Esophagus squamous epithelium (tissue), 5 donors: ENCODE data around the gene MIOS. TPM values are rescaled to one million over a fixed set of nuclear protein-coding genes. Genes with fewer than 3 reads are reported as not detected.
A peak's percentile ranks its signal among the peaks of the same experiment; 100 is the strongest.

Experiments used
- DNase-seq: peaks from one replicate; lab custom pipeline; 2025; lab: John Stamatoyannopoulos, UW
- H3K27ac ChIP-seq, 4 donors: fragments of 200-600 bp; sonication (generic); one replicate each; pipeline ENCODE4 v1.5.1; 2016 to 2019; ENCODE audit warnings: mild to moderate bottlenecking in 1 of 4
- H3K27me3 ChIP-seq, 4 donors: fragments of 200-600 bp; sonication (generic); 1 replicate in 3 of 4; 2 replicates in 1 of 4; pipeline versions ENCODE4 v1.5.1 to v1.6.0; 2017 to 2021; ENCODE audit warnings: antibody characterized with exemption in 1 of 4
- H3K36me3 ChIP-seq, 3 donors: fragments of 200-600 bp; sonication (generic); one replicate each; pipeline ENCODE4 v1.5.1; 2016 to 2019
- H3K4me1 ChIP-seq, 3 donors: fragments of 200-600 bp; sonication (generic); one replicate each; pipeline ENCODE4 v1.5.1; 2017 to 2019
- H3K4me3 ChIP-seq, 4 donors: fragments of 200-600 bp; sonication (generic); 1 replicate in 3 of 4; 2 replicates in 1 of 4; pipeline ENCODE4 v1.5.1; 2016 to 2019; ENCODE audit warnings: mild to moderate bottlenecking in 2 of 4, moderate library complexity in 1 of 4
- H3K9me3 ChIP-seq, 3 donors: fragments of 200-600 bp; sonication (generic); one replicate each; pipeline ENCODE4 v1.5.1; 2016 to 2019
- POLR2A ChIP-seq, 4 donors: fragments of 450-650 bp; IDR thresholded peaks; one replicate each; pipeline ENCODE4 v1.6.1; 2017; ENCODE audit warnings: antibody characterized with exemption in 4 of 4, mild to moderate bottlenecking in 4 of 4, moderate library complexity in 3 of 4
- WGBS, 2 donors: methylation state at CpG; one replicate each; pipeline ENCODE4 v1.1.5; 2018; 5-methylcytosine and 5-hydroxymethylcytosine counted together
- intact Hi-C: fragments of 100-400 bp; cut with DNase I; formaldehyde crosslinking; loops from one replicate; pipeline ENCODE4 v1.15.0; 2022
- total RNA-seq, 4 donors: library from RNA; depleted of rRNA; stranded (reverse); fragments of >200 nt; gene quantifications; one replicate each; pipeline ENCODE4 v1.1.0, GENCODE V29; 2016
- TF ChIP-seq, protein P1 (sequence below), 6 experiments: fragments of 450-650 bp in 4 of 6; fragments of 200-600 bp in 2 of 6; sonication (generic) in 2 of 6; IDR thresholded peaks; one replicate each; pipeline ENCODE4 v1.5.1; 2016 to 2019; ENCODE audit warnings: antibody characterized with exemption in 6 of 6, mild to moderate bottlenecking in 4 of 6, moderate library complexity in 4 of 6
- donor health status: DM: yes; HTN: yes; CAD: no.

The MIOS gene
- total RNA-seq, 4 donors from 2014 or later, result 36.5 to 62.9 (median 53.7) TPM

- Histone ChIP-seq H3K4me3 (no peak overlapping the region), H3K9me3 (peaks cover 0 to 7% (median 0%) of the 10 kb centered on the region in 3 donors), H3K36me3 (no peaks in the 10 kb centered on the region), H3K27me3 (no peaks in the 10 kb centered on the region), H3K27ac (peak overlapping the region in 3 of 4 donors; percentile 19 to 98 (median 75)), H3K4me1 (peaks cover 11 to 51% (median 15%) of the 10 kb centered on the region in 3 donors)
- whole genome bisulfite sequencing, 2 donors, result 57 to 74% methylated on average over 3 of the region's 3 CpGs
- intact Hi-C loops, result no loop called here
- no peak for DNase-seq
- TF ChIP-seq, protein P1, sequence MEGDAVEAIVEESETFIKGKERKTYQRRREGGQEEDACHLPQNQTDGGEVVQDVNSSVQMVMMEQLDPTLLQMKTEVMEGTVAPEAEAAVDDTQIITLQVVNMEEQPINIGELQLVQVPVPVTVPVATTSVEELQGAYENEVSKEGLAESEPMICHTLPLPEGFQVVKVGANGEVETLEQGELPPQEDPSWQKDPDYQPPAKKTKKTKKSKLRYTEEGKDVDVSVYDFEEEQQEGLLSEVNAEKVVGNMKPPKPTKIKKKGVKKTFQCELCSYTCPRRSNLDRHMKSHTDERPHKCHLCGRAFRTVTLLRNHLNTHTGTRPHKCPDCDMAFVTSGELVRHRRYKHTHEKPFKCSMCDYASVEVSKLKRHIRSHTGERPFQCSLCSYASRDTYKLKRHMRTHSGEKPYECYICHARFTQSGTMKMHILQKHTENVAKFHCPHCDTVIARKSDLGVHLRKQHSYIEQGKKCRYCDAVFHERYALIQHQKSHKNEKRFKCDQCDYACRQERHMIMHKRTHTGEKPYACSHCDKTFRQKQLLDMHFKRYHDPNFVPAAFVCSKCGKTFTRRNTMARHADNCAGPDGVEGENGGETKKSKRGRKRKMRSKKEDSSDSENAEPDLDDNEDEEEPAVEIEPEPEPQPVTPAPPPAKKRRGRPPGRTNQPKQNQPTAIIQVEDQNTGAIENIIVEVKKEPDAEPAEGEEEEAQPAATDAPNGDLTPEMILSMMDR (IDR thresholded peaks at IDR 0.05), result no peak
- TF ChIP-seq POLR2A (IDR thresholded peaks at IDR 0.05), result no peak
Observed at GRCh38 chr7:7562736-7563135, 3.9 kb upstream of the MIOS start.

- TF ChIP-seq POLR2A (IDR thresholded peaks at IDR 0.05), result no peak
- TF ChIP-seq, protein P1 (IDR thresholded peaks at IDR 0.05), result no peak
Observed at GRCh38 chr7:7563269-7563668, 3.4 kb upstream of the MIOS start.

DNA sequence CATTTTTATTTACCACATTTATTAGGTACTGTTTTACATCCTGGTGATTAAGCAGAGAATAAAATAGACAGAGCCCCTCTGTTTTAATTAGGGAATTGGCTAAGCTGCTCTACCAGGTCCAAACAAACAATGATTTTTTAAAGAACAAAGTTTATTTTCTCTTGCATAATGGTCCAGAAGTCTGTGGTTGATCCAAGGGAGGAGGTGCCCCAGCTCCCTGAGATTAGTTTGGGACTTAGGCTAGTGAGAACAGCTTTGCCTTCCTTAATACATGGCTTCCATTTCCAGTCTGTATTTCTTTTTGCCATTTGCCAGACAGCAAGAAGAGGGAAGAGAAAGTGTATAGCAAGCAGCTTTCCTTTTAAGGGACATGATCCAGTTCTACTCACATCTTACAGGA is 2.9 kb upstream of the MIOS start:
- TF ChIP-seq, protein P1 (IDR thresholded peaks at IDR 0.05), result no peak
- intact Hi-C loops, result no loop called here
- DNase-seq, result no peak
- Histone ChIP-seq H3K27me3 (no peaks in the 10 kb centered on the region), H3K9me3 (peaks cover 0 to 7% (median 0%) of the 10 kb centered on the region in 3 donors), H3K36me3 (no peaks in the 10 kb centered on the region), H3K4me1 (peaks cover 19 to 62% (median 22%) of the 10 kb centered on the region in 3 donors), H3K4me3 (no peak overlapping the region), H3K27ac (peak overlapping the region in 2 of 4 donors; percentile 75 to 98)

More at GRCh38 chr7:7563269-7563668, 3.4 kb upstream of the MIOS start:
- intact Hi-C loops, result no loop called here
- Histone ChIP-seq H3K9me3 (peaks cover 0 to 7% (median 0%) of the 10 kb centered on the region in 3 donors), H3K4me3 (no peak overlapping the region), H3K27ac (peak overlapping the region in 2 of 4 donors; percentile 75 to 98), H3K36me3 (no peaks in the 10 kb centered on the region), H3K27me3 (no peaks in the 10 kb centered on the region), H3K4me1 (peaks cover 16 to 56% (median 20%) of the 10 kb centered on the region in 3 donors)
- 55 to 67% methylated on average over 5 of the region's 5 CpGs for WGBS, 2 donors
- no peak for DNase-seq

DNA sequence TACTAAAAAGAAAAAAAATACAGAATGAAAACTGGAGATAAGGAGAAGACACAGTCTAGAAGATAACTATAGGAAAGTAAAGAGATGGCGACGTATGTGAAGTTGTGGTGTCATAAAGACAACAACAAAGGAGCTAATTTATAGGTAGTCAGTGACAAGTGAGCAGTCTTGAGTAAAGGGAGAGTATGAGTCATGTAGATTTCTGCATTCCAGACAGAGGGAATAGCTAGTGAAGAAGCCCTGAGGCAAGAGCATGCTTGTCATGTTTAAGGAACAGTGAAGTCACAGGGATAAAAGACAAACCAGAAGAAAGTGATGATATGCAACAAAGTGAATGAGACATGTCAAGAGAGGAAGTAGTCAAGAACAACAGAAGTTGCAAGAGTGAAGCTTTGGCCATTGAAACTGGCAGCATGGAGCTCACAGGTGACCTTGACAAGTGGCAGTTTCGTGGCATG is 2.3 kb upstream of the MIOS start:
- Histone ChIP-seq H3K27me3 (no peaks in the 10 kb centered on the region), H3K9me3 (peaks cover 0 to 7% (median 0%) of the 10 kb centered on the region in 3 donors), H3K27ac (peak overlapping the region in 2 of 4 donors; percentile 90 to 98), H3K4me3 (no peak overlapping the region), H3K36me3 (no peaks in the 10 kb centered on the region), H3K4me1 (peaks cover 22 to 67% (median 24%) of the 10 kb centered on the region in 3 donors)
- 55 to 70% methylated on average over 3 of the region's 3 CpGs for WGBS, 2 donors
- no peak for DNase-seq
- TF ChIP-seq POLR2A (IDR thresholded peaks at IDR 0.05), result no peak
- TF ChIP-seq, protein P1 (IDR thresholded peaks at IDR 0.05), result no peak
- intact Hi-C loops, result no loop called here

DNA sequence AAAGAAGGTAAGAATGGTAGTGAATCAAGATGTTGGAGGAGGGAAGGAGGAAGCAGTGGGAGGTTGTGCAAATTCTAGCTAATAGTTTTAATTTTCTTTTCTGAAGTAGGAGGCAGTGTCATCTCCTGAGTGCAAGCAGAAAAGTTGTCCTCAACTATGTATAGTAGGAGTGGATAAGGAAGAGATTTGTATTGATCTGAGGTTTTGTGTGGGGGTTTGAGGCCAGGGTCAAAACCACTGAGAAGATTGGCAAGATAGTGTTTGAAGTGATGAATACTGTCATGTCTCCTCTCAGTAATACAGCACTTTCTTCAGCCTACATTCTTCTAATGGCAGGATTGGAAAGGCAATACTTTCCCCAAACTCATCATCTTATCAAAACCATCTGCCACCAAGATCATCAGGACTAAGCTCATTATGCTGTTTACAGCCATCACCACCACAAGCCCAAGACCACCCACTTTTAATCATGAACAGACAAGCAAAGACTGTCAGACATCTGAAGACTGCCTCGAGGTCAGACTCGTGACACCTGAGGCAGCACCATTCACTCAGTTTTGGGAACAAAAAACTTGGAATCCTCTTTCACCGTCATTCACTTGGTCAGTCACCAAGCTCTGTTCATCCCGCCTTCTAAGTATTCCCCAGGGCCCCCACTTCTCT is 1.5 kb upstream of the MIOS start:
- Histone ChIP-seq H3K4me1 (peaks cover 26 to 75% (median 27%) of the 10 kb centered on the region in 3 donors), H3K9me3 (no peaks in the 10 kb centered on the region), H3K4me3 (no peak overlapping the region), H3K27me3 (no peaks in the 10 kb centered on the region), H3K36me3 (no peaks in the 10 kb centered on the region), H3K27ac (peak overlapping the region; percentile 90 to 98 (median 98))
- WGBS, 2 donors, result 94% methylated on average over 4 of the region's 4 CpGs
- intact Hi-C loops, result no loop called here
- no peak for DNase-seq
- TF ChIP-seq, protein P1 (IDR thresholded peaks at IDR 0.05), result no peak
- no peak for TF ChIP-seq POLR2A (IDR thresholded peaks at IDR 0.05)
